PFSK-1 (cell line): Measurements from ENCODE around the gene CHFR.

Source experiments
- FOXP2 ChIP-seq: optimal IDR thresholded peaks from 2 replicates; pipeline ENCODE3; 2011; ENCODE audit warnings: borderline replicate concordance, control low read depth, inconsistent platforms; ENCODE audit not compliant: insufficient read depth; ENCODE audit errors: extremely low read length, extremely low read depth
- POLR2AphosphoS5 ChIP-seq: IDR thresholded peaks from 2 replicates; pipeline ENCODE4 v1.6.1; 2012; ENCODE audit warnings: low read depth, mild to moderate bottlenecking, control low read depth, low read length, moderate library complexity
- SIN3A ChIP-seq: IDR thresholded peaks from 2 replicates; pipeline ENCODE4 v1.6.1; 2012; ENCODE audit warnings: mild to moderate bottlenecking, low read length, moderate library complexity, borderline replicate concordance; ENCODE audit not compliant: insufficient read depth

- TF ChIP-seq SIN3A (no peak), POLR2AphosphoS5 (no peak), FOXP2 (no peak)
Observed at GRCh38 chr12:132881818-132882217, 5.6 kb downstream of the CHFR start.
